Measurements from ENCODE around the gene MYO5C. TPM values are rescaled to one million over a fixed set of nuclear protein-coding genes. Genes with fewer than 3 reads are reported as not detected.

MYO5C gene
- total and polyA plus RNA-seq, 2 of the 8 experiments (the other 6 are each of a cell fraction or from before 2014, with no cell fraction given) = 8.2 to 26.7 TPM

DNA sequence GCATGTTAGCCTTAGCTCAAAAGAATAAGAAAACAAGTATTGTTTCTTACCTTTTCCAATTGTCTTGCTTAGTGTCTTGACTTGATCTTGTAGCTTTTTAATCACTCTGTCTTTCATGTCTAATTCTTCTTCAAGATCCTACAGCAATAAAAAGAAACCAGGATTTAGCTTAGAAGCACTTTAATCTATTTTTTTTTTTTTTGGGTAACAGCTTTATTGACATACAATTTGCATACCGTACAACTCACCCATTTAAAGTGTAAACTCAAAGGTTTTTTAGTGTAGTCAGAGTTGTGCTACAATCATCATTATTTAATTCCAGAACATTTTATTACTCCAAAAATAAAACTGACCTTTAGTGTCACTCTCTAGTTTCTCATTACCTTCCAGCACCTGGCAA lies 81.1 kb downstream of the MYO5C start:
- Histone ChIP-seq H2AFZ (ENCODE audit: low read length) (no peak overlapping the region), H3K23ac (ENCODE audit: insufficient read length) (no peak overlapping the region), H3K4me2 (ENCODE audit: insufficient read depth in 1 of 2, low read depth in 2 of 2, low read length in 2 of 2) (no peak overlapping the region), H3K79me1 (ENCODE audit: low read depth, low read length) (no peaks in the 10 kb centered on the region), H2AK5ac (ENCODE audit: low read depth, low read length) (no peak overlapping the region), H3K27ac (ENCODE audit: low read depth, low read length) (no peak overlapping the region), H4K91ac (replicated peaks; ENCODE audit: insufficient read length, low read length) (no peak overlapping the region), H3K4ac (replicated peaks; ENCODE audit: insufficient read length, low read depth, low read length) (no peak overlapping the region), H3K27me3 (replicated peaks in 1 of 4; ENCODE audit: control insufficient read depth in 3 of 4, extremely low read depth in 1 of 4, insufficient read depth in 3 of 4, low read length in 3 of 4) (no peaks in the 10 kb centered on the region), H2BK5ac (ENCODE audit: low read depth, low read length) (no peak overlapping the region), H3K4me3 (ENCODE audit: extremely low read depth in 1 of 4, insufficient read depth in 2 of 4, low read depth in 3 of 4, low read length in 4 of 4) (no peak overlapping the region), H3K18ac (ENCODE audit: extremely low read depth, low read length) (no peak overlapping the region), H4K20me1 (replicated peaks in 1 of 2; ENCODE audit: control insufficient read depth in 1 of 2, insufficient read depth in 2 of 2, low read length in 2 of 2) (peaks cover 0 to 3% of the 10 kb centered on the region in 2 experiments), H3K14ac (ENCODE audit: insufficient read length) (no peak overlapping the region), H3K79me2 (ENCODE audit: control insufficient read depth in 1 of 2, insufficient read depth in 2 of 2, low read length in 2 of 2) (no peaks in the 10 kb centered on the region), H4K5ac (ENCODE audit: insufficient read length, low read depth, low read length) (no peak overlapping the region), H3K4me1 (replicated peaks in 1 of 4; ENCODE audit: control insufficient read depth in 3 of 4, insufficient read depth in 4 of 4, low read length in 3 of 4) (no peaks in the 10 kb centered on the region), H3K36me3 (ENCODE audit: control insufficient read depth in 2 of 4, insufficient read depth in 4 of 4, low read length in 3 of 4) (peaks cover 9 to 46% (median 26%) of the 10 kb centered on the region in 4 experiments), H2BK15ac (ENCODE audit: low read length) (no peak overlapping the region), H3K9ac (replicated peaks in 1 of 4; ENCODE audit: extremely low read depth in 1 of 4, low read depth in 3 of 4, low read length in 3 of 4) (no peak overlapping the region), H4K8ac (ENCODE audit: extremely low read depth, insufficient read depth, low read length) (no peak overlapping the region), H2BK120ac (replicated peaks; ENCODE audit: low read depth, low read length) (no peak overlapping the region), H2BK20ac (ENCODE audit: low read length) (no peak overlapping the region), H3K23me2 (ENCODE audit: low read depth, low read length) (no peaks in the 10 kb centered on the region), H3K56ac (replicated peaks; ENCODE audit: insufficient read length, low read depth, low read length) (no peak overlapping the region), H2BK12ac (ENCODE audit: low read depth, low read length) (no peak overlapping the region), H3K9me3 (ENCODE audit: insufficient read depth in 2 of 2, low read depth in 1 of 2, low read length in 1 of 2) (no peaks in the 10 kb centered on the region)
- WGBS, 2 experiments (ENCODE audit: extremely low coverage in 1 of 2, insufficient coverage in 1 of 2, insufficient read length in 1 of 2, insufficient replicate concordance in 2 of 2, low coverage in 1 of 2, low lambda C conversion rate in 2 of 2, missing lambda C conversion rate in 1 of 2) = 100% methylated on average over 1 of the region's 1 CpG; no CpG with 5 or more reads in 1 of the 2 experiments
- POLR2A ChIA-PET (ENCODE audit: partially characterized antibody) = interaction anchor here (0.6 to 1.4 kb wide), 2 partner anchors 56 to 1544 kb away, joined by 3 to 4 read pairs; no protein-coding TSS in a partner anchor
- CTCF ChIA-PET (ENCODE audit: partially characterized antibody) = interaction anchor here (0.6 to 3.7 kb wide), 12 partner anchors 10 to 519 kb away, joined by 3 to 27 read pairs (median 4); no protein-coding TSS in a partner anchor
- DNase-seq (ENCODE audit: low read depth in 1 of 2, low spot score in 2 of 2) = no peak
- FAIRE-seq = no peak
- TF ChIP-seq SAP30 (IDR thresholded peaks at IDR 0.05; ENCODE audit: insufficient read depth, insufficient replicate concordance, low read length) = no peak
- no peak for TF ChIP-seq ASH2L (IDR thresholded peaks at IDR 0.05; ENCODE audit: low read length)
- no peak for TF ChIP-seq FOSL1 (IDR thresholded peaks at IDR 0.05; ENCODE audit: insufficient read depth, low read depth, low read length)
- no peak for TF ChIP-seq CHD2 (IDR thresholded peaks at IDR 0.05; ENCODE audit: low read length)
- no peak for TF ChIP-seq CREB1 (IDR thresholded peaks at IDR 0.05)
- TF ChIP-seq CHD1 (IDR thresholded peaks at IDR 0.05; ENCODE audit: low read depth, low read length) = no peak
- no peak for TF ChIP-seq SRF (IDR thresholded peaks at IDR 0.05; ENCODE audit: low read depth, low read length)
- TF ChIP-seq RAD21 (IDR thresholded peaks at IDR 0.05 in 1 of 2, conservative IDR thresholded peaks at IDR 0.05 in 1 of 2; ENCODE audit: low read depth in 2 of 2, low read length in 2 of 2) = no peak
- no peak for TF ChIP-seq HDAC2 (IDR thresholded peaks at IDR 0.05; ENCODE audit: borderline replicate concordance in 1 of 2, low read depth in 2 of 2, low read length in 2 of 2)
- no peak for TF ChIP-seq POLR2A (IDR thresholded peaks at IDR 0.05; ENCODE audit: control extremely low read depth in 1 of 2, low read depth in 2 of 2, low read length in 2 of 2)
- no peak for TF ChIP-seq GTF2F1 (IDR thresholded peaks at IDR 0.05; ENCODE audit: borderline replicate concordance, low read depth, low read length)
- TF ChIP-seq, protein P1, sequence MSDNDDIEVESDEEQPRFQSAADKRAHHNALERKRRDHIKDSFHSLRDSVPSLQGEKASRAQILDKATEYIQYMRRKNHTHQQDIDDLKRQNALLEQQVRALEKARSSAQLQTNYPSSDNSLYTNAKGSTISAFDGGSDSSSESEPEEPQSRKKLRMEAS (IDR thresholded peaks at IDR 0.05) = no peak
- no peak for TF ChIP-seq SIN3A (conservative IDR thresholded peaks at IDR 0.05 in 1 of 2, IDR thresholded peaks at IDR 0.05 in 1 of 2; ENCODE audit: low read depth in 1 of 2, low read length in 2 of 2)

Measured in H1 (cell line).